OCI-M2 (cell line): ENCODE data around the gene TBC1D8.
"Not testable (repeated sequence)": the region's sequence is repeated elsewhere in the genome, so short reads cannot be mapped to it uniquely, and the experiment has no call there.

Experiments used
- DNase-seq: peaks from one replicate; lab custom pipeline; 2025; ENCODE audit not compliant: unreplicated experiment; lab: John Stamatoyannopoulos, UW

The TBC1D8 gene

DNA sequence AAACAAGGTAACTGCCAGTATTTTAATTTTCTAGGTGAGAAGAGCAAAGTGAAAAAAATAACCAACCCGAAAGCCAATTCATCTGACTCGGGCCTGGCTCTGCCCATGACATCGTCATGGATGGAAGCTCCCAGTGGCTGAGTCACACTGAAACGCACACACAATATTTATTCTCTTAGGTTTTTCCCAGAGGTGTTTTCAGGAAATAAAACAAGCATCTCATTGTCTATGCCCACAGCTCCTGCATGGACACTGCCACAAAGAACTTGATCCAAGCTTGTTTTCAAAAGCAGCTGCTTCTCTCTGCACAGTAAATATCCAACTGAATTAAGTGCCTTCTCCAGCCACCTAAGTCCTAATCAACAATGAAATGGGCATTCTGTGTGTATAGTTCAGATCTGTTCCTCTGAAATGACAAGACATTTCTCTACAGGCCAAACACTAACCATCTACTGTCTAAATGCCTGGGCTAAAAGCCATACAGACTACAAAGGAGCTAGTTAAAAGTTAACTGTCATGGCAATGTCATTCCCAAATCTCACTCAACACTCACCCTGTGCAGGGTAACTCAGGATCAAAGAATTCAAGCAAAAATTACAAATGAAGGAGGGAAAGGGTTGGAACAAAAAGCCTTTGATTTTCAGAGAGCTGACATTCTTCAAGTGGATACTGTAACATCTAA lies 86.2 kb downstream of the TBC1D8 start:
- no peak for DNase-seq

DNA sequence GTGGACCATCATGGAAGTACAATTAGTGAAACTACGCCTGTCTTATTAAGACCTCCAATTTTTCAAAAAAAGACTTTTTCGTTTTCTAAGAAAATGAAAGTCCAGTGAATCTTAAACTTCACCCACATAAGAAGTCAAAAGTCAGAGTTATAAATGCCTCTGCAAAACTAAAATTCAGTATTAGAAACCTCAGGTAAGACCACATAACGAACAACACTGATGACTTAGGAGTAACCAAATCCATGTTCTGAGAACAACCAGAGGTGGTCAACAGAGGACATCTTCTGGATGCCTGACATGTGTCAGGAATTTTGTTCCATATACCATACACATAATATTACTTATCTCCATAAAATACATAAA lies 86.7 kb downstream of the TBC1D8 start:
- no peak for DNase-seq

DNA sequence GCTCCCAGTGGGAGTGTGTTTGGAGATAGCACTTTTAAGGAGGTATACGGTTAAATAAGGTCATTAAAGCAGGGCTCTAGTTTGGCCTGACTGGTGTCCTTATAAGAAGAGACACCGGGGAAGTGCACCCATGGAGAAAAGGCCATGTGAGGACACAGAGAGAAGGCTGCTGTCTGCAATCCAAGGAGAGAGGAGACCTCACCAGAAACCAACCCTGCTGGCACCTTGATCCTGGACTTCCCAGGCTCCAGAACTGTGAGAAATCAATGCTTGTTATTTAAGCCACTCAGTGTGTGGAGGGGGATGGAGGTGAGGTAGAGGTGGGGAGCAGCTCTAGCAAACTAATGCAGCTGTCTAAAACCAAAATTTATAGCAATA lies 87.1 kb downstream of the TBC1D8 start:
- no peak for DNase-seq

DNA sequence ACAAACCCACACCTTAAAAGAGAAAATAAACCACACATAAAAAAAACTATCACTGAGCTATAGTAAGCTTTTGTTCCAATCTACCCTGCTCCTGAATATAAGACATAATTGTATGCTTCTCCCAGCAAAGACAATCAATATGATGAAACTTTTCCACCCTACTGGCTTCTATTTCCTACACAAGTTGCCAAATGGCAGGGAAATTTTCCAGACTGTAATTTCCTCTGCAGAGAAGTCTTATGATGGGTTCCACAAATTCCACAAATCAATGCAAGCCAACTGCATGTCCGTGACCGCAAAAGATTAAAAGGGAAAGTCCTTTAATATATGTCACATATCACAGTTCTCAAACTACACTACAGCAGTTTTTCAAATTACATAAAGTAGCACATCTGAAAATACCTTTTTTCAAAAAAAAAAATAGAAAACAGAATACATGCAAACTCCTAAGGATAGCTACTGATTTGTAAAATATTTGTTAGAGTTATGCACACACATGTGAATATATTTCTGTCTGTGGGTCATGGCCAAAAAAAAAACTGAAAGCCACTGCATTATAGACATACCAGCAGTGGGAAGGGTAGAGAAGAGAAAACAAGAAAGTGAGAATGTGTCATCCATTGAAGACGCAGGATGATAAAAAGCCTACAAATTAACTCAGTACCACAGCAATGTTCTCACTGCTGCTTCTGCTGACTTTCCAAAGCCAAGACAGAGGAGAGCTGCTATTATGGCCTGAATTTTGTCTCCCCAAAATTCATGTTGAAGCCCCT lies 87.6 kb downstream of the TBC1D8 start:
- DNase-seq: no peak

DNA sequence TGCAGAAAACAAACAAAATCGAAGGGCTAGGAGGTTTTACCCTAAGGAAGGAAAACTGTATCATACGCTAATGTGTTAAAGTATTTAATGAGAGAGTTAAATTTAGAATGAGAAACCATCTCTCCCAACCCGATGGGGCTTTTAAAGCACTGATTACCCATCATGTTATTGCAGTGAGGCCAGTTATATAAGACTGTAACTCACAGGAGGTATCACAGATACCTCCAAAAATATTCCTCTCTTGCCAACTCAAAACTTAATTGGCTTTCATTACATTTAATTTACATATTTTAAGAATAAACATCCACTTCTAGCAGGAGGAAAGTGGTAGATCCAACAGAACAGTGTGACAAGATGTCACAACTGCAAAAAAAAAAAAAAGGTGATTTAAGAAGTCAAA lies 92.8 kb downstream of the TBC1D8 start:
- DNase-seq: no peak

DNA sequence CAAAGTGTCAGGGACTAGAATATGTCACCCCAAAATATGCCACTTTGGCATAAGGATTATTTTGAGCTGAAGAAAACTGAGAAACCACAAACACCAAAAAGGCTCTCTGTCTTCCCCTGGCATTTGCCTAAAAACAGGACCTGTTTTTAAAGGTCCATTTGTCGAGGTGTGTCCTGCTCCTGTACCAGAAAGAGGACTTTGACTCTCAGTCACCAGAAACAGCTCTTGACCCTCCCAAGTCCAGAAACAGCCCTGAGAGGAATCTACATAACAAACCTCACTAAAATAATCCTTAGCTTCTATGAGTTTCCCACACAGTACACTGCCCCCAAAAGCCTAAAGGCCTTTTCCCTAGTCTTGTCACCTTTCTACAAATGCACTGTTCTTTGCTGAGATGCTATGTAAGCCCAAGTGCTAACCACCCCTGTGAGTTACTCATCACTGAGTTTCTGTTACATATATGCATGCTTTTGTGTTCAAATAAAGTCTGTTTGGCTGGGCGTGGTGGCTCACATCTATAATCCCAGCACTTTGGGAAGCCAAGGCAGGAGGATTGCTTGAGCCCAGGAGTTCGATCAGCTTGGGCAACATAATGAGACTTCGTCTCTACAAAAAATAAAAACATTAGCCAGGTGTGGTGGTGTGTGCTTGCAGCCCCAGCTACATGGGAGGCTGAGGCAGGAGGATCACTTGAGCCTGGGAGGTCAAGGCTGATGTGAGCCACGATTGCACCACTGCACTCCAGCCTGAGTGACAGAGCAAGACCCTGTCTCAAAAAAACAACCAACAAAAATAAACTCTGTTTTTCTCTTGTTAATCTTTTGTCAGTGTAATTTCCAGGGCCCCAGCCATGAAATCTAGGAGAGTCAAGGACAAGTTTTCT lies 93.9 kb downstream of the TBC1D8 start:
- DNase-seq: no peak

DNA sequence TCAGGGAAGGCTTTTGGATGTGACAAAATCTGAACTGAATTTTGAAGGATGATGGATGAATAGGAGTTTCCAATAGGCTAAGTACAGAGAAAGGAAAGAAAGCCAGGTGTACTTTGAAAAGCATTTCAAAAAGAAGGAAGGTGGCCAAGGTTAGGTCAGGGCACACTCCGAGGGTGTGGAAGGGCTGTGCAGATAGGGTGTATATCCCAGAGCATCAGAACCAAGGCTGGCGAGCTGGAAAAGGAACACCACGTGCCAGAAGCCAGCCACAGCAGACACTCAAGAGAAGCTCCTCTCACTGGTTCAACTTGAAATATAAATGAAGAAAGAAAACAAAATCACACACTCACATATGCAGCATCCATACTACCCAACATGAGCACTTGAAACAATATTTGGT lies 98.1 kb downstream of the TBC1D8 start:
- DNase-seq: no peak

DNA sequence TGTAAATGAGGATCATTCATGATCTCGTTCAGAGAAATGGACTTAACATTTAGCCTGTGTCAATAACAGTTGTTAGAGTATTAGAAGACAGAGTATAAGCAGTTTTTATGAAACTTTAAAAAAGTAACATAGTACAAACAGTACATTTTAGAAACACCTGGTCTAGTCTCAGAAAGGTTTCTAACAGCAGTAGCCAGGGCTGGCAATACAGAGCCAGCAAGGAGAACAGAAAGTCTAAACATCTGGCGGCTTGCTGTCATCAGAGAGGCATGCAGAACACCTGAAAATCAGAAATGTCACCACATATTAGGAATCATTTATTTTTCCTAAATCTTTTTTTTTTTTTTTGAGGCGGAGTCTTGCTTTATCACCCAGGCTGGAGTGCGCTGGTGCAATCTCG lies 99.0 kb downstream of the TBC1D8 start:
- no peak for DNase-seq

DNA sequence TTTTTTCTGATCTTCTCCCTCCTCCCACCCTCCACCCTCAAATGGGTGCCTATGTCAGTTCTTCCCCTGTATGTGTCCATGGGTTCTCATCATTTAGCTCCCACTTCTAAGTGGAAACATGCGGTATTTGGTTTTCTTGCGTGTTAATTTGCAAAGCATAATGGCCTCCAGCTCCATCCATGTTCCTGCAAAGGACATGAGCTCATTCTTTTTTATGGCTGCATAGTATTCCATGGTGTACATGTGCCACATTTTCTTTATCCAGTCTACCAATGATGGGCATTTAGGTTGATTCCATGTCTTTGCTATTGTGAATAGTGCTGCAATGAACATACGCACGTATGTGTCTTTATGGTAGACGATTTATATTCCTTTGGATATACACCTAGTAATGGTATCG lies 100.3 kb downstream of the TBC1D8 start:
- not testable (repeated sequence) for DNase-seq

DNA sequence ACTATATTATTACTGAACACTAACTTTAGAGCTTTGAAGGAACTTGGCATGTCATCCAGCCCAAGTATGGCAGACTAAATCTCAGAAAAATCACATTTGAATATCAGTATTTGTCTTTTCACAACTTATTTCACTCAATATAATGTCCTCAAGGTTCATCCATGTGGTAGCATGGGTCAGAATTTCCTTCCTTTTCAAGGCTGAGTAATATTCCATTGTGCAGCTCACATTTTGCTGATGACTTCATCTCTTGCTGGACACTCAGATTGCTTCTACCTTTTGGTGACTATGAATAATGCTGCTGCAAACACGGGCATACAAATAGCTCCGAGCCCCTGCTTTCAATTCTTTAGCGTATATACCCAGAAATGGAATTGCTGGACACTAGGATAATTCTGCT lies 102.4 kb downstream of the TBC1D8 start:
- no peak for DNase-seq

DNA sequence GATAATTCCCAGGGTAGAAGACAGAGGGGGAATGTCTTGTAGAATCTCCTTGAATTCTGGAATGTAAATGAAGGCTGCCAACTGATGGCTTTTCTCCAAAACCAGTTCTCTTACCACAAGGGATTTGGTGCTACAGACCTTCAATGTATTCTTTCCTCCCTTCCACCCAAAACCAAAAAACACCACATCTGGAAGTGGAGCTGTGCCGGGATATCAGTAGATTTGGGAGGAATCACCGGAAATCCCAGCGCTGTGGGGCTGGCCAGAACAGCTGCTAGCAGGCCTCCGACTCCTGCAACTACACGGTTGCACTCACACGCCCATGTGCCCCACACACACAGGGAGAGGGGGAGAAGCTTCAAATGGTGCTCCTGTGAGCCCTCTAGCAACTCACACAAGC lies 103.4 kb downstream of the TBC1D8 start:
- no peak for DNase-seq

DNA sequence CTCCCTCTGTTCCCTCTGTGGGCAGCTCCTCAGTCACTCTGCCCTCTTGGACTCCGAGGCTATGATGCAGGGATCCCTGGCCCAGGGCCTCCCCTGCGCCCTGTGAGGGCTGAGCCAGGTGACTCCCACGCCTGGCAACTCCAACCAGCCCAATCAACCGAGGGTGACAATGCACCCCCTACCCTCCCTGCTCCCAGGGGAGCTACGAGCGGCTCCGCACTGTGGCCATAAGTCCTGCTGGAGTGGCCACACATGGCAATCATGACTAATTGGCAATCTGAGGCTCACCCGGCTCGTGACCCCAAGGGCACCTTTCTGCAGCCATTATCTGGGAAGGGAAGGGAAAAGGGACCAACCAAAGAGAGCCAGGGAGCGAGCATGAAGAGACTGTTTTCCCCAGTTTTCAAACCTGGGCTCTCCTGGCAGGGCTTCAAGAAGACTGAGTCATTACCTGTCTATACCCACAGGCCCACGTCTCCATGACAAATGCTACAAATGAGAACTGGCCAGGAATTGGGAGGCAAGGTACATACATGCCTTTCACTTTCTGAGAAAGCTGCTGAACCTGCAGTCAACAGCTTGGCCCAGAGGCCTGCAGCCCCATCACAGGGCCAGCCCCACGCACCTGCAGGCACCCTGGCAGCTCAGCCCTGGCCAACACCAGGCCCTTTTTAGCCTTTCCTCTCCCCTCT lies 104.0 kb downstream of the TBC1D8 start:
- no peak for DNase-seq

DNA sequence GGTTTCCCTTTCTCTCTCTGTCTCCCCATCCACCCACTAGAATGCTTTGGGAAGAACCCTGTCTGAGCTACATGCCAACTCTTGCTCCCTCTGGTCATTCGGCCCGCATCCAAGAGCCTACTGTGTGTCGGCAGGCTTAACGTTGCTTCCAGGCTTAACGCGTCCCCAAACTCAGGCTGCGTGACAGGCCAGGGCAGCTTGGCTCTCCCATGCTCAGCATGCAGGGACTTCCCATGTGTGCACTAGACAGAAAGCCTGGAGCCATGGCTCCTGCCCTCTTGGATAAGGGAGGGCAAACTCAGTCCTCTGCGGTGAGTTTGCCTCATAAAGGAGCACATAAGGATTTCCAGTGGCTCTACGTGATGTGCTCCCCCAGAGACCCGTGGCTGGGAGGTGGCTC lies 105.9 kb downstream of the TBC1D8 start:
- DNase-seq: no peak

DNA sequence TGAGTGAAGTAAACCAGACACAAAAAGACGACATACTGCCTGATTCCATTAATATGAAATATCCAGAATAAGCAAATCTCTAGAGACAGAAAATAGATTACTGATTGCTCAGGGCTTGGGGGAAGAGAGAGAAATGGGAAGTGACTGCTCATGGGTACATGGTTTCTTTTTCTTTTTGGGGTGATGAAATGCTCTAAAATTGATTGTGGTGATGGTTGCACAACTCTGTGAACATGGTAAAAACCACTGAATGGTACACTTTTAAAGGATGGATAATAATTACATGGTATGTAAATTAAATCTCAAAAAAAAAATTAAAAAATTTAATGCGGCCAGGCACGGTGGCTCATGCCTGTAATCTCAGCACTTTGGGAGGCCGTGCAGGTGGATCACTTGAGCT lies 109.8 kb downstream of the TBC1D8 start:
- no peak for DNase-seq

DNA sequence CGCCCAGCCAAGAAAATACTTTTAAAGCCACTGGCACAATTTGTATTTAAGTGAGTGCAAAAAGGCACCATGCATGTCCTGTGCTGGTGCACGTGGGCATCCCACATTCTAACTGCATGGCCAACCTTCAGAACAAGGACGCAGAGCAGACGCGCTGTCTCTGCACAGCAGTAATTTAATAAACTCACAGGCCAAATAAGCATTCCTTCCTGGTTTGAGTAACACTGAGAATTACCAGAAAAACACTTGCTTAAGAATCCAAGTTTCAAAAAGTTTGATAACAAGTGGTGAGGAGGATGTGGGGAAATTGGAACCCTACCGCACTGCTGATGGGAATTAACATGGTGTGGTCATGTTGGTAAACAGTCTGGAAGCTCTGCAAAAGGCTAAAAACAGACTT lies 110.4 kb downstream of the TBC1D8 start:
- DNase-seq: no peak

DNA sequence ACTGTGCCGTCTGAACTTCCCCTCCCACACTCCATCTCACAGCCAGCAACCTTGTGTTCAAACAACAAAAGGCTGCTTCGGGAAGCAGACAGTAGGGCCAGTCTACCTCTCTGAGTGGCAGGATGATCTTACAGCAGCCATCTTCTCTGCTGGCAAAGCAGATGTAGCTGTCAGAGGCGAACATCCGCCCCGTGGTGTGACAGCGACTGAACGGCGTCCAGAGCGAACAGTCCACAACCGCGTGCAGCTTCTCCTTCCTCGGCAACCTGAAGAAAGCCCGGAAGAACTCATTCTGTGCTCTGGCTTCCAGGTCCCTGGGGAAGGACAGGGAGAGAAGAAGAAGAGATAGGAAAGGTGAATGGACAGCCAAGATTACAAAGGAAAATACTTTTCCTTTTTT lies 111.1 kb downstream of the TBC1D8 start:
- DNase-seq: no peak

DNA sequence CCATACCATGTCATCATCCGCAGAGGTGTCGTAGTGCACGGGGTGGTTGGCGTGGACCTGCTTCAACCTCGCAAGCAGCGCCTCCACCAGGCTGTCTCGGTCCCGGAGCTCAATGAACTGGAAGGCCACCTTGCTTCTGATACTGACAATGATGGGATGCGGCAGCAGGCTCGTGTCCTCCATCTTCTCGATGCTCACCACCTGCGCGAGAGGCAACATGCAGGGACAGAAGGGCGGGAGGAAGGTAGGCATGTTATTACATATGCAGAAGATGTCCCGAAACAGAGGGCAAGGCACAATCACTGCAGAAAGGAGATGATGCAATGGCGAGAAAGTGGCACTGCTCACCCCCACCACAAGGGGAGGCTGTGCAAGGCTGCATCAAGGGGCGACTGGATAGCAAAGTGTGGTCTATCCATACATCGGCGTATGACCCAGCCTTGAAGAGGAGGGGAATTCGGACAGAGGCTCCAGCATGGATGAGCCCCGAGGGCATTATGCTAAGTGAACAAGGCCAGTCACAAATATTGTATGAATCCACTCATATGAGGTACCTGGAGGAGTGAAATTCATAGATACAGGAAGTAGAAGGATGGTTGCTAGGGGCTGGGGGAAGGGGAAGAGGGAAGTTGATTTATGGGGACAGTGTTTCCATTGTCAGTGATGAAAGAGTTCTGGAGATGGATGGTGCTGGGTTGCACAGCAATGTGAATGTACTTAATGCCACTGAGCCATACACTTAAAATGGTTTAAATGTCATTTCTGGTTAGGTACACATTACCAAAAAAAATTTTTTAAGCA lies 112.5 kb downstream of the TBC1D8 start:
- DNase-seq: no peak

DNA sequence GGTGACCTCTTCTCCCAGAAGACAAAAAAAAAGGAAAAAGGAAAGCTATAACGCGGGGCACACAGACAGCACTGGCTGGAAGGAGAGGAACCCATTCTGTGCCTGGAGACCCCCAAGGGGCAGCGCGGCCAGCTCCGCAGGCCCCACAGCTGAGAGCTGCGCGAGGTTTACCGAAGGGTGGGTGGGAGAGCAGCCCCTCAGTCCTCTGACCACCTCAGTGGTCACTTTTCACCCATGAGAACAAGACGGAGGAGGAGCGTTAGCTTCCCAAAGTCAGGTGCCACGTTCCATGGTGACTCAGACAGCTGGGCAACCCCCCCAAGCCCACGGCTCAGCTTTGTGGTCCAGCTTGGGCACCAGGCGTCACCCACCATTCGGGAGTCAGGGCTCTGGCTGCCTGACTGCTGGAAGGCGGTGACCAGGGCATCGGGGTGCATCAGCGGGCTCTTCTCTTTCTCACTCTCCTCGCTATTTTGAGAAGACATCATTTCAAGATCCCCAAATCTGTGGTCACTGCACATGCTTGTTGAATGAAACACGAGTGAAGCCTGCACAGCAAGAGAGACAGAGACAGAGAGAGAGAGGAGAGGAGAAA lies 113.9 kb downstream of the TBC1D8 start:
- no peak for DNase-seq

DNA sequence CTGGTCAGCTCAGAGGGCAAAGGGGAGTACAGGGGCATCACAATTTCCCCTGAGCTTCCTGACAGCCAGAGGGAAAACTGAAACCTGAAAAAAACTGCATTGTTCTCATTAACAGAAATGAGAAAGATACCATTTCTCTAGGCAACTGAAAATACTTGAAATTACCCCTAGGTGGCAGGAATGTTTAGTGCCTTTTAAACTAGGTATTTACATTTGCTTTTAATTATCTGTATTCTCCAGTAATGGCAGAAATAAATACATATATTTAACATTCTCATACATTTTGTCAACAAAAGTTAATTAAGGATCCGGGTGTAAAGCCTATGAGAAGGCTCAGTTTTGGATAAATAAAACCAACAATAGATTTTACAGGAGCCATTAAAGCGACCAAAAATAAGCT lies 114.6 kb downstream of the TBC1D8 start:
- no peak for DNase-seq

DNA sequence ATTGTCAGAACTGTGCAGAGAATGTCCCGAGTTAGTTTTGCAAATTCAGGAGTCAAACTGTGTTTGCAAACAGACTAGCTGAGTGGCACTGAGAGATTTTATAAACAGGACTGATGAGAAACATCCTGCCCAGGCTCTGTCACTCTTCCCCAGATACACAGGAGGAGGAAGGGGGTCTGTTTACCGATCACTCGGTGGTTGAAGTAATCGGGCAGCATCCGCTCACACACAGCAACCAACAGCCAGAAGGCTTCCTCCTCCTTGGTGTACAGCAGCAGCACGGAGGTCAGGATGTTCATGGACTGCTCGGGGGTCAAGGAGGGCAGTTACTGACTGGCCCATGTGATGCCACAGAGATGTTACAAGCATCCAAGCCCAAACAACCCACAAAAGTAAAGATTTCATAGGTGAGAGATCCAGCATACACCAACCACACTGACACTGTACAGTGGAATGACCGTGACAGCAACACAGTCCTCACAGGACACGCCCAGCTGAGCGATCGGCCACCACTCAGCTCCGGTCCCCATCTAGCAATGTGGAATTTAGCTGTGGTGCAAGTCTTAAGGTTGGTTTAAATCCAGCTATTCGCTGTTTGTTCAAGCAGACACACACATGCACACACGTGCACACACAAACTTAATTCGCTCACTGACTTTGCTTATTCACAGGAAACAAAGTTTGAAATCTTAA lies 119.0 kb downstream of the TBC1D8 start:
- no peak for DNase-seq
